Astrocyte of the spinal cord (primary cell): Measurements from ENCODE around the gene BRSK1.

Experiments
- DNase-seq: peaks from one replicate; pipeline ENCODE4 v3.0.0; 2011; ENCODE audit warnings: low read depth, low spot score
- H3K4me3 ChIP-seq: 2 replicates; pipeline ENCODE4 v1.5.1; 2011; ENCODE audit warnings: low read depth, mild to moderate bottlenecking, low read length, moderate library complexity
- CTCF ChIP-seq: IDR thresholded peaks from 2 replicates; pipeline ENCODE4 v1.5.1; 2012; ENCODE audit warnings: low read depth, mild to moderate bottlenecking, low read length, inconsistent platforms
- in situ Hi-C: cut with HindIII; loops from 2 replicates; pipeline ENCODE4 v1.10.0; 2017; ENCODE audit warnings: low sequenced_read_pairs

The BRSK1 gene

GRCh38 chr19:55242517-55242916 is 41.3 kb upstream of the BRSK1 start:
- DNase-seq, result no peak
- H3K4me3 ChIP-seq, result no peak overlapping the region
- TF ChIP-seq CTCF, result no peak
- in situ Hi-C loops, result no loop called here

- in situ Hi-C loops, result no loop called here
- no peak for TF ChIP-seq CTCF
- H3K4me3 ChIP-seq, result no peak overlapping the region
- no peak for DNase-seq
These were observed 39.7 kb upstream of the BRSK1 start for GRCh38 chr19:55244004-55244680.

GRCh38 chr19:55245236-55245904 is 38.4 kb upstream of the BRSK1 start:
- in situ Hi-C loops, result no loop called here
- no peak overlapping the region for H3K4me3 ChIP-seq
- TF ChIP-seq CTCF, result no peak
- DNase-seq, result no peak

GRCh38 chr19:55246462-55247451 is 37.0 kb upstream of the BRSK1 start:
- no peak for DNase-seq
- no peak overlapping the region for H3K4me3 ChIP-seq
- in situ Hi-C loops, result no loop called here
- TF ChIP-seq CTCF, result no peak

GRCh38 chr19:55247621-55248099 is 36.1 kb upstream of the BRSK1 start:
- H3K4me3 ChIP-seq, result no peak overlapping the region
- peak; percentile 20 for DNase-seq
- no peak for TF ChIP-seq CTCF
- in situ Hi-C loops, result no loop called here

- in situ Hi-C loops, result no loop called here
- no peak overlapping the region for H3K4me3 ChIP-seq
These were observed 35.6 kb upstream of the BRSK1 start for GRCh38 chr19:55248166-55248675.

More at GRCh38 chr19:55248166-55248675, 35.6 kb upstream of the BRSK1 start:
- no peak for TF ChIP-seq CTCF
- DNase-seq, result no peak
